Measurements from ENCODE around the gene SAPCD1.
"Not testable (repeated sequence)": the region's sequence is repeated elsewhere in the genome, so short reads cannot be mapped to it uniquely, and the experiment has no call there.

Gene SAPCD1

GRCh38 chr6:31782126-31782855, 19.8 kb downstream of the SAPCD1 start:
- no peak for DNase-seq (ENCODE audit: low spot score)
- in situ Hi-C loops (cut with MboI; ENCODE audit: low pct_unique_long_range_greater_than_20kb, low sequenced_read_pairs, unreplicated experiment), result no loop called here
- TF ChIP-seq, protein P1, sequence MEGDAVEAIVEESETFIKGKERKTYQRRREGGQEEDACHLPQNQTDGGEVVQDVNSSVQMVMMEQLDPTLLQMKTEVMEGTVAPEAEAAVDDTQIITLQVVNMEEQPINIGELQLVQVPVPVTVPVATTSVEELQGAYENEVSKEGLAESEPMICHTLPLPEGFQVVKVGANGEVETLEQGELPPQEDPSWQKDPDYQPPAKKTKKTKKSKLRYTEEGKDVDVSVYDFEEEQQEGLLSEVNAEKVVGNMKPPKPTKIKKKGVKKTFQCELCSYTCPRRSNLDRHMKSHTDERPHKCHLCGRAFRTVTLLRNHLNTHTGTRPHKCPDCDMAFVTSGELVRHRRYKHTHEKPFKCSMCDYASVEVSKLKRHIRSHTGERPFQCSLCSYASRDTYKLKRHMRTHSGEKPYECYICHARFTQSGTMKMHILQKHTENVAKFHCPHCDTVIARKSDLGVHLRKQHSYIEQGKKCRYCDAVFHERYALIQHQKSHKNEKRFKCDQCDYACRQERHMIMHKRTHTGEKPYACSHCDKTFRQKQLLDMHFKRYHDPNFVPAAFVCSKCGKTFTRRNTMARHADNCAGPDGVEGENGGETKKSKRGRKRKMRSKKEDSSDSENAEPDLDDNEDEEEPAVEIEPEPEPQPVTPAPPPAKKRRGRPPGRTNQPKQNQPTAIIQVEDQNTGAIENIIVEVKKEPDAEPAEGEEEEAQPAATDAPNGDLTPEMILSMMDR (IDR thresholded peaks at IDR 0.05; ENCODE audit: extremely low read depth, insufficient read depth, missing control alignments), result no peak

GRCh38 chr6:31784098-31784925, 21.9 kb downstream of the SAPCD1 start:
- DNase-seq (ENCODE audit: low spot score), result no peak
- in situ Hi-C loops (cut with MboI; ENCODE audit: low pct_unique_long_range_greater_than_20kb, low sequenced_read_pairs, unreplicated experiment), result no loop called here
- TF ChIP-seq, protein P1 (IDR thresholded peaks at IDR 0.05; ENCODE audit: extremely low read depth, insufficient read depth, missing control alignments), result no peak

DNA sequence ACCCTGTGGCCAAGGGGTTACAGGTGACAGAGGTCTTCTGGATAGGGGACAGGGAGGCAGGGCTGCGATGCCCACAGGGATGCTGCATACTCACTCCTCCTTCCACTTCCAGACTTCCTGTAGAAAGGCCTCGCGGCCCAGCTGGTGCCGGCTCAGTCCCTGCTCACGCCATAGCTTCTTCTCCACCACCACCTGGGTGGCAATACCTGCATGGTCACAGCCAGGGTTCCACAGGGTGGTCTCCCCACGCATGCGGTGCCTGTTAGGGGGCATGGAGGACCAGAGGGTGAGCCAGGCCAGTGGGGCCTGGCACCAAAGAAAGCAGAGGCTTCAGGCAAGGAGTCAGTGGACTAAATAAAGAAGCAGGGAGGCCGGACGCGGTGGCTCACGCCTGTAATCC, 23.0 kb downstream of the SAPCD1 start:
- in situ Hi-C loops (cut with MboI; ENCODE audit: low pct_unique_long_range_greater_than_20kb, low sequenced_read_pairs, unreplicated experiment), result no loop called here
- TF ChIP-seq, protein P1 (IDR thresholded peaks at IDR 0.05; ENCODE audit: extremely low read depth, insufficient read depth, missing control alignments), result no peak
- no peak for DNase-seq (ENCODE audit: low spot score)

DNA sequence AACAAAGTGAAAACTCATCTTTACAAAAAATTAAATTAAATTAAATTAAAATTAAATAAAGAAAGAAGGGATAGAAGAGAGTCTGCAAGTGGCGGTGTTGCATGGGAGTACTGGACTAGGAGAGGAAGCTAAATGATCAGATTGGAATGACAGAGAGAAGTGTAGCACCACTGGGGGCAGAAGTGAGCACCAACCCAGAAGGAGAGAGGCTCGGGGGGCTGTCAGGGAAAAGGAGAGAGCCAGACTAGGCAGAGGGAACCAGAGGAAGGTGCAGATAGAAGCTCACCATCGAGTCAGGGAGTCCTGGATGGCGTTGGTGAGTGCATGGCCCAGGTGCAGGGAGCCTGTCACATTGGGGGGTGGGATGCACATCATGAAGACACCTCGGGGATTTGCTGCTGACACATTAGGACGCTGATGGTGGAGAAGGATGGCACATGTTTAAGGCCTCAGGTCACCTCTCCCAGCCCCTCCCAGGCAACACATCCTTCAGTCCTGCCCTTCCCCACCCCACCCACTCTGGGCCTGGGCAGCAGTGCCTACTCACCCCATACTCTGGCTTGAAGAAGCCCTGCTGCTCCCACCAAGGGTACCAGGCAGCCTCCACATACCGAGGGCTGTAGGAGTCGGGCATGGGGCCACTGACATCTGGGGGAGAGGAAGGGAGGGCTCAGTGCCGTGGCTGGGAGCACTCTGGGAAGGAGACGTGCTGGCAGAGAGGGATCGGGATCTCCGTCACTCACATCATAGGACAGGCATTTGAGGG, 29.1 kb downstream of the SAPCD1 start:
- in situ Hi-C loops (cut with MboI; ENCODE audit: low pct_unique_long_range_greater_than_20kb, low sequenced_read_pairs, unreplicated experiment), result no loop called here
- DNase-seq (ENCODE audit: low spot score), result peak; percentile 65
- TF ChIP-seq, protein P1 (IDR thresholded peaks at IDR 0.05; ENCODE audit: extremely low read depth, insufficient read depth, missing control alignments), result peak; percentile 66

GRCh38 chr6:31792090-31792374, 29.6 kb downstream of the SAPCD1 start:
- TF ChIP-seq, protein P1 (IDR thresholded peaks at IDR 0.05; ENCODE audit: extremely low read depth, insufficient read depth, missing control alignments), result no peak
- DNase-seq (ENCODE audit: low spot score), result no peak
- in situ Hi-C loops (cut with MboI; ENCODE audit: low pct_unique_long_range_greater_than_20kb, low sequenced_read_pairs, unreplicated experiment), result no loop called here

DNA sequence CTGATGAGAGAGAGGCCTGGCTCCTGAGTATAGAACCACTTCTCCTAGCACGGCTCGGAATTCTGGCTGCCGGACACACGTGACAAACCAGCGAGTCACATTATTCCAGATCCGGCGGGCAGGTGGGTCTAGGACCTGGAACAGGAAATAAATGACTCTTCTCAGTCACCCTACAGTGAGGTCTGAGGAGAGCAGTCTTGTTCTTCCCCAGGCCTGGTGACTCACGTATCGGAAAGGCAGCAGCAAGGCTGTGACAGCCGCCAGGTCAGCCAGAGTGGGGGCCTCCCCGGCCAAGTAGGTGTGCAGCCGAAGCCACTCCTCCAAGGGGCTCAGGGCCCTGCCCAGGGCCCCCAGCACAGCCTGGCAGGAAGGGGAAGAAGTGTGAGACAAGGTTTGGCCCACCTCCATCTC, 30.3 kb downstream of the SAPCD1 start:
- in situ Hi-C loops (cut with MboI; ENCODE audit: low pct_unique_long_range_greater_than_20kb, low sequenced_read_pairs, unreplicated experiment), result no loop called here
- no peak for DNase-seq (ENCODE audit: low spot score)
- TF ChIP-seq, protein P1 (IDR thresholded peaks at IDR 0.05; ENCODE audit: extremely low read depth, insufficient read depth, missing control alignments), result no peak

GRCh38 chr6:31793927-31794245, 31.4 kb downstream of the SAPCD1 start:
- DNase-seq (ENCODE audit: low spot score); in situ Hi-C loops (cut with MboI; ENCODE audit: low pct_unique_long_range_greater_than_20kb, low sequenced_read_pairs, unreplicated experiment): not testable (repeated sequence)
